NB4 (cell line): Measurements from ENCODE around the gene ESR2.

Experiments used
- POLR2A ChIP-seq: IDR thresholded peaks from 2 replicates; pipeline ENCODE4 v1.6.1; 2011; ENCODE audit warnings: mild to moderate bottlenecking; ENCODE audit not compliant: insufficient read length; ENCODE audit errors: extremely low read depth
- TF ChIP-seq, protein P1 (sequence below): IDR thresholded peaks from one replicate; pipeline ENCODE4 v1.5.1; 2012; ENCODE audit warnings: low read depth, low read length
- TF ChIP-seq, protein P2 (sequence below): IDR thresholded peaks from 2 replicates; pipeline ENCODE4 v1.6.1; 2011; ENCODE audit warnings: low read depth, low read length

DNA sequence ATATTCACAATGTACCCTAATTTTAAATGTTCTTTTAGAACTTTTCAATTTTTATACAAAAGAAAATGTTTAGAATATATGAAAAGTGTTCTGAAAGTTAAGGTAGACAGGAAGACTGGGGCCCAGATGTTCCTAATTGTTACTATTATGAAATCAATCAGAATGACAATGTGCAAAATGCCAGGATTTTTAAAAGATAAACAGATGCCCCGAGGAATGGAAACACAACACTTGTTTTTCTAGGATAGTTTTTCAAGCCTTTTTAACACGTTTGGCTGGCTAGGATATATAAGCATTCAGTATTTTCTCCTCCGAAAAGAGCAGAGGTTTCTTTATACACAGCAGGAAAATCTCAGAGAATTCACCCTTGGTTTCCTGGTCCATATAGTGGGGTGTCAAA lies 106.8 kb downstream of the ESR2 start:
- TF ChIP-seq, protein P1, sequence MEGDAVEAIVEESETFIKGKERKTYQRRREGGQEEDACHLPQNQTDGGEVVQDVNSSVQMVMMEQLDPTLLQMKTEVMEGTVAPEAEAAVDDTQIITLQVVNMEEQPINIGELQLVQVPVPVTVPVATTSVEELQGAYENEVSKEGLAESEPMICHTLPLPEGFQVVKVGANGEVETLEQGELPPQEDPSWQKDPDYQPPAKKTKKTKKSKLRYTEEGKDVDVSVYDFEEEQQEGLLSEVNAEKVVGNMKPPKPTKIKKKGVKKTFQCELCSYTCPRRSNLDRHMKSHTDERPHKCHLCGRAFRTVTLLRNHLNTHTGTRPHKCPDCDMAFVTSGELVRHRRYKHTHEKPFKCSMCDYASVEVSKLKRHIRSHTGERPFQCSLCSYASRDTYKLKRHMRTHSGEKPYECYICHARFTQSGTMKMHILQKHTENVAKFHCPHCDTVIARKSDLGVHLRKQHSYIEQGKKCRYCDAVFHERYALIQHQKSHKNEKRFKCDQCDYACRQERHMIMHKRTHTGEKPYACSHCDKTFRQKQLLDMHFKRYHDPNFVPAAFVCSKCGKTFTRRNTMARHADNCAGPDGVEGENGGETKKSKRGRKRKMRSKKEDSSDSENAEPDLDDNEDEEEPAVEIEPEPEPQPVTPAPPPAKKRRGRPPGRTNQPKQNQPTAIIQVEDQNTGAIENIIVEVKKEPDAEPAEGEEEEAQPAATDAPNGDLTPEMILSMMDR = no peak
- TF ChIP-seq, protein P2, sequence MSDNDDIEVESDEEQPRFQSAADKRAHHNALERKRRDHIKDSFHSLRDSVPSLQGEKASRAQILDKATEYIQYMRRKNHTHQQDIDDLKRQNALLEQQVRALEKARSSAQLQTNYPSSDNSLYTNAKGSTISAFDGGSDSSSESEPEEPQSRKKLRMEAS = no peak
- no peak for TF ChIP-seq POLR2A
